Erythroblast (primary cell): ENCODE results near the gene SHANK2.

Source experiments
- GATA1 ChIP-seq: IDR thresholded peaks from 2 replicates; pipeline ENCODE4 v1.6.1; 2011; ENCODE audit warnings: low read depth, mild to moderate bottlenecking, control low read depth, low read length, moderate library complexity
- POLR2A ChIP-seq: IDR thresholded peaks from 2 replicates; pipeline ENCODE4 v1.6.1; 2011; ENCODE audit warnings: mild to moderate bottlenecking, low read length

DNA sequence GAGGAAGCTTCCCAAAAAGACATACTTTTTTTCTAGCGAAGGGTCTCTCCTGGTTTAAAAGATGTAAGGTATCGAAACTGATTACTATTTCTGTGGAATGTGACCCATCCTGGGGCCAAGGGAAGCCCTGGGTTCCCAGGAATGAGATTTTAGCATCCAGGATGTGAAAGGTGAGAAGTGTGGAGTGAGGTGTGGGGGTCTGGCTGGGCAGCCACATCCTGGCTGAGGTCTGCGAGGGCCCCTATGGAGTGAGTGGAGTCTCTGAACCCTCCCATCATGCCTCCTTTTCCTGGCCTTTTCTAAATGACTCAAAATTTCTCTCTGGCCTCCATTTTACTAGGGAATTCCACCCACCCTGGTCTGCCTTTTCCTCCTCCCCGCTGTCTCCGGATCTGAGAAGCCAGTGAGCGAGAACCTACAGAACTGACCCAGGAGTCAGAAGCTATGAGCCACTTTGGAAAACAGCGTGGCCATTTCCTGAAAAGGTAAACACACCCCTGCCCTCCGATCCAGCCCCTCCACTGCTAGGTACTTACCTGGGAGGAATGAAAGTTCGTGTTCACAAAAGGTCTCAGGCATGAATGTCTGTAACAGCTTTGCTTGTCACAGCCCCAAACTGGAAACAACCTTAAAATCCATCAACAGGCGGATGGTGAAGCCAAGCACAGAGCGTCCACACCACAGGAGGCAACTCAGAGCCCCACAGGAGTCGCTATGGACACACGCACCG, 27.7 kb upstream of the SHANK2 start:
- TF ChIP-seq POLR2A (no peak), GATA1 (no peak)
